ENCODE measurements around the gene MREG. TPM values are rescaled to one million over a fixed set of nuclear protein-coding genes. Genes with fewer than 3 reads are reported as not detected.
"Not testable (repeated sequence)": the region's sequence is repeated elsewhere in the genome, so short reads cannot be mapped to it uniquely, and the experiment has no call there.

MREG gene
- total and polyA plus RNA-seq, 3 donors from 2014 or later: 3.0 to 5.2 (median 4.3) TPM

GRCh38 chr2:215979620-215980019, 33.7 kb downstream of the MREG start:
- H3K9me3 ChIP-seq: no peaks in the 10 kb centered on the region
- TF ChIP-seq CTCF (IDR thresholded peaks at IDR 0.05) (no peak), POLR2A (IDR thresholded peaks at IDR 0.05) (no peak)
- no peak overlapping the region for H3K4me3 ChIP-seq
- H3K27me3 ChIP-seq: no peaks in the 10 kb centered on the region
- H3K36me3 ChIP-seq (ENCODE audit: low read depth, missing control alignments): no peaks in the 10 kb centered on the region
- intact Hi-C loops (cut with DNase I; ENCODE audit: low total_unique reads): no loop called here
- no peak for DNase-seq
- 71 to 77% methylated on average over 2 of the region's 2 CpGs for WGBS, 2 donors
- no peaks in the 10 kb centered on the region for H3K4me1 ChIP-seq
- no peak overlapping the region for H3K27ac ChIP-seq

- Histone ChIP-seq H3K27ac (no peak overlapping the region), H3K9me3 (no peaks in the 10 kb centered on the region), H3K36me3 (ENCODE audit: low read depth, missing control alignments) (no peaks in the 10 kb centered on the region), H3K4me1 (no peaks in the 10 kb centered on the region), H3K4me3 (no peak overlapping the region), H3K27me3 (no peaks in the 10 kb centered on the region)
- 81 to 87% methylated on average over 2 of the region's 2 CpGs for WGBS, 2 donors
- no peak for DNase-seq
- intact Hi-C loops (cut with DNase I; ENCODE audit: low total_unique reads): no loop called here
- TF ChIP-seq POLR2A (IDR thresholded peaks at IDR 0.05) (no peak), CTCF (IDR thresholded peaks at IDR 0.05) (no peak)
Measured at GRCh38 chr2:215974700-215975429, 38.5 kb downstream of the MREG start.

- Histone ChIP-seq H3K27me3 (no peaks in the 10 kb centered on the region), H3K27ac (no peak overlapping the region), H3K4me1 (no peaks in the 10 kb centered on the region), H3K4me3 (no peak overlapping the region), H3K36me3 (ENCODE audit: low read depth, missing control alignments) (no peaks in the 10 kb centered on the region), H3K9me3 (no peaks in the 10 kb centered on the region)
- DNase-seq: no peak
- TF ChIP-seq CTCF (IDR thresholded peaks at IDR 0.05) (no peak), POLR2A (IDR thresholded peaks at IDR 0.05) (no peak)
- intact Hi-C loops (cut with DNase I; ENCODE audit: low total_unique reads): no loop called here
- WGBS, 2 donors: 64 to 75% methylated on average over 5 to 6 of the region's 6 CpGs
Measured at GRCh38 chr2:215973954-215974699, 39.2 kb downstream of the MREG start.

- intact Hi-C loops (cut with DNase I; ENCODE audit: low total_unique reads): no loop called here
- Histone ChIP-seq H3K4me1 (no peaks in the 10 kb centered on the region), H3K9me3 (no peaks in the 10 kb centered on the region), H3K27ac (no peak overlapping the region), H3K27me3 (no peaks in the 10 kb centered on the region), H3K4me3 (no peak overlapping the region), H3K36me3 (ENCODE audit: low read depth, missing control alignments) (no peaks in the 10 kb centered on the region)
- no peak for DNase-seq
- 32 to 46% methylated on average over 7 of the region's 7 CpGs for WGBS, 2 donors
- TF ChIP-seq POLR2A (IDR thresholded peaks at IDR 0.05): no peak
Measured at GRCh38 chr2:215973145-215973792, 40.1 kb downstream of the MREG start.

GRCh38 chr2:215971671-215972070, 41.7 kb downstream of the MREG start:
- H3K27me3 ChIP-seq: no peaks in the 10 kb centered on the region
- no peaks in the 10 kb centered on the region for H3K36me3 ChIP-seq (ENCODE audit: low read depth, missing control alignments)
- DNase-seq: no peak
- TF ChIP-seq POLR2A (IDR thresholded peaks at IDR 0.05) (no peak), CTCF (IDR thresholded peaks at IDR 0.05) (no peak)
- H3K4me3 ChIP-seq: no peak overlapping the region
- 93 to 97% methylated on average over 4 to 5 of the region's 5 CpGs for WGBS, 2 donors
- H3K27ac ChIP-seq: no peak overlapping the region
- intact Hi-C loops (cut with DNase I; ENCODE audit: low total_unique reads): no loop called here
- no peaks in the 10 kb centered on the region for H3K4me1 ChIP-seq
- no peaks in the 10 kb centered on the region for H3K9me3 ChIP-seq

GRCh38 chr2:215970894-215971293, 42.5 kb downstream of the MREG start:
- H3K4me3 ChIP-seq; H3K27me3 ChIP-seq; H3K4me1 ChIP-seq; H3K27ac ChIP-seq; H3K9me3 ChIP-seq; DNase-seq; H3K36me3 ChIP-seq (ENCODE audit: low read depth, missing control alignments); intact Hi-C loops (cut with DNase I; ENCODE audit: low total_unique reads): not testable (repeated sequence)
- 93 to 96% methylated on average over 4 of the region's 4 CpGs for WGBS, 2 donors

Data from testis (tissue), 3 donors.